HepG2 (cell line): ENCODE measurements around the gene DYNC2I2. TPM values are rescaled to one million over a fixed set of nuclear protein-coding genes. Genes with fewer than 3 reads are reported as not detected.

ENCODE experiments used
- CREM ChIP-seq, 2 experiments: sonication (generic) in 1 of 2; formaldehyde crosslinking in 1 of 2; IDR thresholded peaks; 2 replicates each; pipeline versions ENCODE4 v1.4.0 to v1.6.1; 2016 to 2020; ENCODE audit warnings: antibody characterized with exemption in 1 of 2, mild to moderate bottlenecking in 1 of 2, missing genetic modification reagents in 1 of 2
- E2F5 ChIP-seq: sonication (generic); formaldehyde crosslinking; conservative IDR thresholded peaks from 2 replicates; pipeline ENCODE4 v1.4.0; 2020; ENCODE audit warnings: missing genetic modification reagents
- KLF11 ChIP-seq: IDR thresholded peaks from 2 replicates; pipeline ENCODE4 v1.6.1; 2016; ENCODE audit warnings: missing compliant biosample characterization
- MTA1 ChIP-seq: sonication (generic); formaldehyde crosslinking; IDR thresholded peaks from 2 replicates; pipeline ENCODE4 v1.4.0; 2020; ENCODE audit warnings: missing genetic modification reagents, mild to moderate bottlenecking, borderline replicate concordance
- NFE2L2 ChIP-seq: fragments of 150-350 bp; IDR thresholded peaks from 2 replicates; pipeline ENCODE4 v1.6.1; 2014; ENCODE audit warnings: low read length
- NFRKB ChIP-seq: fragments of 450-650 bp; IDR thresholded peaks from 2 replicates; pipeline ENCODE4 v1.6.1; 2017
- PRDM4 ChIP-seq: sonication (generic); formaldehyde crosslinking; IDR thresholded peaks from 2 replicates; pipeline ENCODE4 v1.9.0; 2021; ENCODE audit warnings: missing genetic modification reagents, borderline replicate concordance
- RERE ChIP-seq: IDR thresholded peaks from 2 replicates; pipeline ENCODE4 v1.6.1; 2016; ENCODE audit warnings: low read depth, missing genetic modification reagents, missing compliant biosample characterization
- RFXANK ChIP-seq: IDR thresholded peaks from 2 replicates; pipeline ENCODE4 v1.6.1; 2016
- RXRA ChIP-seq: sonication (generic); formaldehyde crosslinking; IDR thresholded peaks from 2 replicates; pipeline ENCODE4 v1.5.1; 2020; ENCODE audit warnings: missing genetic modification reagents
- TBX2 ChIP-seq: sonication (generic); formaldehyde crosslinking; IDR thresholded peaks from 2 replicates; pipeline ENCODE4 v1.5.0; 2020; ENCODE audit warnings: missing genetic modification reagents, mild to moderate bottlenecking, borderline replicate concordance
- TFDP2 ChIP-seq: sonication (generic); formaldehyde crosslinking; IDR thresholded peaks from 2 replicates; pipeline ENCODE4 v1.4.0; 2020; ENCODE audit warnings: missing genetic modification reagents
- ZBTB43 ChIP-seq: sonication (generic); formaldehyde crosslinking; conservative IDR thresholded peaks from 2 replicates; pipeline ENCODE4 v1.4.0; 2020; ENCODE audit warnings: missing genetic modification reagents
- ZNF275 ChIP-seq: sonication (generic); formaldehyde crosslinking; IDR thresholded peaks from 2 replicates; pipeline ENCODE4 v1.8.0; 2022; ENCODE audit warnings: missing genetic modification reagents, mild to moderate bottlenecking, inconsistent platforms, borderline replicate concordance
- ZNF451 ChIP-seq: sonication (generic); formaldehyde crosslinking; IDR thresholded peaks from 2 replicates; pipeline ENCODE4 v1.5.0; 2020; ENCODE audit warnings: mild to moderate bottlenecking, missing genetic modification reagents
- polyA plus RNA-seq, 8 experiments: library from polyadenylated mRNA; depleted of rRNA in 3 of 8; stranded (reverse) in 7 of 8; unstranded in 1 of 8; fragments of >200 nt; fragmentation: Illumina TruSeq in 4 of 8; extraction: Trizol in 4 of 8; gene quantifications; 2 replicates each; pipeline versions ENCODE4 v1.2.1 to v1.2.3, GENCODE V29; 2011 to 2016; ENCODE audit warnings: low read depth in 4 of 8, missing spikeins in 1 of 8, mixed read lengths in 1 of 8; ENCODE audit not compliant: insufficient read depth in 1 of 8
- total RNA-seq, 5 experiments: library from RNA; depleted of rRNA; stranded (reverse); fragments of >200 nt; fragmentation: Illumina TruSeq; extraction: Trizol; gene quantifications; 2 replicates each; pipeline ENCODE4 v1.2.3, GENCODE V29; 2016; ENCODE audit warnings: low read depth in 1 of 5

DYNC2I2 gene
- total and polyA plus RNA-seq, 2 of the 13 experiments (the other 11 are each of a cell fraction or from before 2014, with no cell fraction given), result 13.7 to 40.2 TPM

- TF ChIP-seq CREM (IDR thresholded peaks at IDR 0.05) (no peak), CREM (CRISPR knock-in tag; IDR thresholded peaks at IDR 0.05) (no peak), NFRKB (no peak), MTA1 (CRISPR knock-in tag) (peak; percentile 15; the same call in 1 of the 2 replicates), PRDM4 (CRISPR knock-in tag) (no peak), E2F5 (CRISPR knock-in tag) (no peak), TFDP2 (CRISPR knock-in tag) (no peak), RXRA (0 out of 2 replicates have a peak, but pooled peaks have one; percentile 2), RFXANK (CRISPR knock-in tag) (peak; percentile 6; the same call in 1 of the 2 replicates), NFE2L2 (no peak), RERE (CRISPR knock-in tag) (no peak), ZBTB43 (no peak), TBX2 (no peak), ZNF451 (CRISPR knock-in tag) (0 out of 2 replicates have a peak, but pooled peaks have one; percentile 19), ZNF275 (no peak), KLF11 (no peak)
Observed at GRCh38 chr9:128636024-128636390, 20.6 kb downstream of the DYNC2I2 start (continued).
